GM10266 (cell line): ENCODE measurements around the gene CLEC2A.
"Not testable (repeated sequence)": the region's sequence is repeated elsewhere in the genome, so short reads cannot be mapped to it uniquely, and the experiment has no call there.

ENCODE experiments used
- DNase-seq: peaks from one replicate; pipeline ENCODE4 v3.0.0; 2012; ENCODE audit errors: extremely low spot score
- TF ChIP-seq, protein P1 (sequence below): IDR thresholded peaks from 2 replicates; pipeline ENCODE4 v1.5.1; 2012; ENCODE audit warnings: mild to moderate bottlenecking, low read depth; ENCODE audit not compliant: control insufficient read depth, insufficient read depth; ENCODE audit errors: missing control alignments

CLEC2A gene

DNA sequence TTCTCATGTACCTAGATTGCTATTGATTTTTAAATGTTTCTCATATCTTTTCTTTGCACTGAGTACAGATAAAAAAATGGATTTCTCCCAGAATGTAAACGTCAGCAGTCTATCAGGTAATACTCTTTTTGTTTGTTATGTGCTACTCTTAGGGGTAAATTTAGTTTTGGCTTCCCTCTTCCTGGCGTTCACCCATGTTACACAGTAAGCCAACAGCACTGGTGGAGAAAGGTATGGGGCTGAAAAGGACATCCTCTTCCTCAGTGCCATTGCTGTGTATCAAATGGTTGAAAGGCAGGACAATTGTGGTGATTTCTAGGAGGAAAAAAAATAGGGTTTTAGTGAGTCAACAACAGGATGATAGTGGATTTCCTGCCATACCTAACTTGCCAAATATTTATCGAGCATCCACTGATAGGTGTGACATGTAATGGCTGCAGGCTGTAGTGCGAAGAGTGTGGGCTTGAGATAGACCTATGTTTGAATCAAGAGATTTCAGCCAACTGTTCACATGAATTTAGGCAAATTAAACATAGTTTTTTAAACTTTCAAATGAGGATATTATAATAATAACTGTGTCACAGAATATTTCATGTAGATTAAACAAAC lies 43.4 kb downstream of the CLEC2A start:
- no peak for DNase-seq
- TF ChIP-seq, protein P1, sequence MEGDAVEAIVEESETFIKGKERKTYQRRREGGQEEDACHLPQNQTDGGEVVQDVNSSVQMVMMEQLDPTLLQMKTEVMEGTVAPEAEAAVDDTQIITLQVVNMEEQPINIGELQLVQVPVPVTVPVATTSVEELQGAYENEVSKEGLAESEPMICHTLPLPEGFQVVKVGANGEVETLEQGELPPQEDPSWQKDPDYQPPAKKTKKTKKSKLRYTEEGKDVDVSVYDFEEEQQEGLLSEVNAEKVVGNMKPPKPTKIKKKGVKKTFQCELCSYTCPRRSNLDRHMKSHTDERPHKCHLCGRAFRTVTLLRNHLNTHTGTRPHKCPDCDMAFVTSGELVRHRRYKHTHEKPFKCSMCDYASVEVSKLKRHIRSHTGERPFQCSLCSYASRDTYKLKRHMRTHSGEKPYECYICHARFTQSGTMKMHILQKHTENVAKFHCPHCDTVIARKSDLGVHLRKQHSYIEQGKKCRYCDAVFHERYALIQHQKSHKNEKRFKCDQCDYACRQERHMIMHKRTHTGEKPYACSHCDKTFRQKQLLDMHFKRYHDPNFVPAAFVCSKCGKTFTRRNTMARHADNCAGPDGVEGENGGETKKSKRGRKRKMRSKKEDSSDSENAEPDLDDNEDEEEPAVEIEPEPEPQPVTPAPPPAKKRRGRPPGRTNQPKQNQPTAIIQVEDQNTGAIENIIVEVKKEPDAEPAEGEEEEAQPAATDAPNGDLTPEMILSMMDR, result no peak

DNA sequence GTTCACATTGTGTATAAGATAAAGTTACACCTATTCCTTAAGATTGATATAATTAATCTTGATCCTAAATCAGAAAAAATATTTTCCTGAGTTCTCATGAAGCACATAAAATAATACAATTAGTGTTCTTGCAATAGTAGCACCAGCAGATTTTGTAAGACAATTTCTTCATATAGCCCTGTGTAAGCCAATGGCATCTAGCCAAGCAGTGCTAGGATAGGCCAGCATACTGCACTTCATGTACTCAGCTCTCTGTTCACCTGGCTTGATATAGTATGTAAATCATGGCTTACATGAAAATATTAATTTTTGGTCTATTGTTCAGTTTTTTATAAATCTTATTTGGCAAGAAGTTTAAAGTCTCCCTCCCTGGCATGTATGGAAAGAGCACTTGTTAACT lies 49.0 kb downstream of the CLEC2A start:
- no peak for DNase-seq

DNA sequence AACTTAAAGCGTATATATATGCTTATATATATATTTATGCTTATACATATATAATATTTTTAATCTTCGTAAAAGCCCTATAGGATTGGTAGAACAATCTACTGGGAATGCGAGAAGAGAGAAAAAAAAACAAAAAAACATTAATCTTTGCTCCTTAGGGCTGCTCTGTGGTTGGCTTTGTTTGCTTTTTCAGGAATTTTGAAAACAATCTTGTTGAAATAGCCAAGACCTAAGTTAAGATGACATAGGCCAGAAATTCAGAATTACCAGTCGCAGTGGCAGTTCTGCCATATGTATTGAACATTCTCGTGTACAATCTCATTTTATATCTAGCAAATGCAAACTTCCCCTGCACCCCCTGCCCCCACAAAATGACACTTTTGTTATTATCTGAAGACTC lies 50.2 kb downstream of the CLEC2A start:
- no peak for DNase-seq
- TF ChIP-seq, protein P1, result no peak

More for the DNA sequence above, 49.0 kb downstream of the CLEC2A start:
- TF ChIP-seq, protein P1, result no peak

DNA sequence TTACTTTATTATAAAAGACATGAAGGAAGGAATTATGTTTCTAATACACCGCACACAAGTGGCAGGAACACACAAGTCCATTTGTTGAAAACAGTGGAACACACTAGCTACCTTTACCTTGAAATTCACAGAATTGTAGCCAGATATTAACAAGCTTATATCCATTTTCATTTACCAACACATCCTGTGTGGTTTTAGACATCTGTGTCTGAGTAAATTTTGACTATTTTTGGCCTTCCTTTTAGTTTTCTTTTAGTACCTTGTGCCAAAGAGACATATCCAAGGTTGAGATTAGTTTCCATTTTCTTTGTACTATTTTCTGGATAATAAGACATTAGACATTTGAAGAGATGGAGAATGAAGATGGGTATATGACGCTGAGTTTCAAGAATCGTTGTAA lies 50.9 kb downstream of the CLEC2A start, which contains the start of gene KLRF2:
TSS of gene KLRF2 (plus strand) at position 244 of the 400 bp plus-strand sequence. CDS start at position 351, 107 bp downstream.
- TF ChIP-seq, protein P1, result no peak
- no peak for DNase-seq

DNA sequence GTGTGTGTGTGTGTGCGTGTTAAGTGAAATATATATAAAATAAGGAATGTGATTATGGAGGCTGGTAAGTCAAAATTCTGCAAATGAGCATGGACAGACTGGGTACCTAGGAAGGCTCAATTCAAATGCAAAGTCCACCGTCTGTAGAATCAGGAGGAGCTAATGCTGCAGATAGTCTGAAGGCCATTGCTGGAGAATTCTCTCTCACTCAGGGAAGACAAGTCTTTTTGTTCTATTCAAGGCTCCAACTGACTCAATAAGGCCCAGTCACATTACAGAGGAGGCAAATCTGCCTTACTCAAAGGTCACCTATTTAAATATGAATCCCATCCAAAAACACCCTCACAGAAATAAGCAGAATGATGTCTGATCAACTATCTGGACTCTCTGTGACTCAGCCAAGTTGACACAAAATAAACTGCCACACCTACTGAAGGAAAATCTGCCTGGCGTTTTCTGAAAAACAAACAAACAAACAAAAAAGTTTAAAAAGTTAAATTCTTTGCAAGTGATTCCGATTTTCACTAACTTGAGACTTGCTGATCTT lies 51.6 kb downstream of the CLEC2A start:
- DNase-seq, result no peak
- TF ChIP-seq, protein P1, result no peak

DNA sequence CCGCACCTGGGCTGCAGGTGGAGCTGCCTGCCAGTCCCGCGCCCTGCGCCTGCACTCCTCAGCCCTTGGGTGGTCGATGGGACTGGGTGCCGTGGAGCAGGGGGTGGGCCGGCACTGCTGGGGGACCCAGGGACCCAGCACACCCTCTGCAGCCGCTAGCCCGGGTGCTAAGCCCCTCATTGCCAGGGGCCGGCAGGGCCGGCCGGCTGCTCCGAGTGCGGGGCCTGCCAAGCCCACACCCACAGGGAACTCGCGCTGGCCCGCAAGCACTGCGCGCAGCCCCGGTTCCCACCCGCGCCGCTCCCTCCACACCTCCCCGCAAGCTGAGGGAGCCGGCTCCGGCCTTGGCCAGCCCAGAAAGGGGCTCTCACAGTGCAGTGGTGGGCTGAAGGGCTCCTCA lies 56.0 kb downstream of the CLEC2A start:
- DNase-seq, result not testable (repeated sequence)

DNA sequence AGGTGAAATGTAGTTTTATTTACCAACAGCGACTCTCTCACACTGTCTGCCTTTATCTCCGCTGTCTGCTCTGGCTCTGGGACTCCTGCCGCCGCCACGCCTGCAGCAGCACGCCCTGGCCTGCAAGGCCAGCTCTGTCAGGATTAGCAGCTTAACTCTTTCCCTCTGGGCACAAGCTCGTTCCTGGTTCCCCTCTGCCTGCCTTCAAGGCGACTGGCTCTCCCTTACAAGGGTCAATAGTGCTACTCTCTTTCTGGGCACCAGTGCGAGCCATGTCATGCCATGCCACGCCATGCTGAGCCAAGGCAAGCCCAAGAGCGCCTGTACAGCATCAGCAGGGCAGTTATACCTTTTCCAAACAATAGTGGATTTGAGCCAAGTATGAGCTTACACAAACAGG lies 59.4 kb downstream of the CLEC2A start:
- no peak for DNase-seq
- TF ChIP-seq, protein P1, result no peak
